NCI-H2227 (cell line): ENCODE measurements around the gene SP3.

Source experiments
- DNase-seq: peaks from one replicate; lab custom pipeline; 2025; ENCODE audit not compliant: unreplicated experiment; lab: John Stamatoyannopoulos, UW

The SP3 gene

DNA sequence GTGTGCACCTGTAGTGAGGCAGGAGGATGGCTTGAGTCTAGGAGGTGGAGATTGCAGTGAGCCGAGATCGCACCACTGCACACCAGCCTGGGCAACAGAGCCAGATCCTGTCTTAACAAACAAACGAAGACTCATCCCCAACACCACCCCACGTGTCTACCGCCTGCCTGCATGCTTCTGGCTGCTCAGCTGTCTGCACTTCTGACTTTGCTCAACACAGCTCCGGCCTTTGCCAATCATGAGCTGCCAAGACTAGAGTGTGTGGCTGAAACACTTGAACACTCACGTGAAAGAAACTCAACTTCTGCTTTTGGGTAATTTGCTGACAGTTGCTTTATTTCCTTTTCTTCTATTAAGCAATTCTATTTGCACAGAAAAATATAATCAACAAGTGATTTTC, 32.1 kb upstream of the SP3 start:
- DNase-seq, result no peak

DNA sequence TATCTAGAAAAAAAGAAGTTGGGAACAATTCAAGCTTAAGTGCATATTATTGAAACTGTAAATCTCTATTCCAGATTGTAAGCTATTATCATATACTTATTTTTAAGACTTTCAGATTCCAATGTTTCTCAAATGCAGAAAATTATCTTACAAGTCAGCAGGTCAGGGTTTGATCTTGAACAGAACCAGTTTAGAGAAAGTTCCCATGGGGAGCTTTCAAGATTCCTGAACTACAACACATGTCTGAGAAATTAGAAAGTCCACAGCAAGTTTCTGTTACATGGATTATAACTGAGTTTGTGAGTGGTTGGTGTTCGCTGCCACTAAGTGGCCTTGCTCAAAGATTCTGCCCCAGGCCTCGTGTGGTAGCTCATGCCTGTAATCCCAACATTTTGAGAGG, 31.6 kb upstream of the SP3 start:
- no peak for DNase-seq

DNA sequence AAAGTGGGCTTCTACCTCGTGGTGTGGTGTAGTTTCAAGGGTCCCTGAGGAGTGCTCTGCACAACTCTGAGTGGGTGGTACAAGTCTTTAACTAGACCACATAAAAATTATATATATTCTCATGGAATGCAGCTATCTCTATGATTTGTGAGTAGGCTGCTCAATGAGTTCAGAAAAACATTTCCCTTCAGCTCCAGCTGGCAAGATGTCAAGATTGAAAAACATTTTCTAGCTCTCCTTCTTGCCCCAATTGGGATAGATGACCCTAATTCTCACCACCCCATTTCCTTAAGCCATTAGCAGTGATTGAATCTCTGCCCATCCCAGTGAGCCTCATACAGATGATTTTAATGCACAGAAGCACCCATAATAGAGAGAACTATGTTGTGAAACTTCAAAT, 28.3 kb upstream of the SP3 start:
- no peak for DNase-seq

DNA sequence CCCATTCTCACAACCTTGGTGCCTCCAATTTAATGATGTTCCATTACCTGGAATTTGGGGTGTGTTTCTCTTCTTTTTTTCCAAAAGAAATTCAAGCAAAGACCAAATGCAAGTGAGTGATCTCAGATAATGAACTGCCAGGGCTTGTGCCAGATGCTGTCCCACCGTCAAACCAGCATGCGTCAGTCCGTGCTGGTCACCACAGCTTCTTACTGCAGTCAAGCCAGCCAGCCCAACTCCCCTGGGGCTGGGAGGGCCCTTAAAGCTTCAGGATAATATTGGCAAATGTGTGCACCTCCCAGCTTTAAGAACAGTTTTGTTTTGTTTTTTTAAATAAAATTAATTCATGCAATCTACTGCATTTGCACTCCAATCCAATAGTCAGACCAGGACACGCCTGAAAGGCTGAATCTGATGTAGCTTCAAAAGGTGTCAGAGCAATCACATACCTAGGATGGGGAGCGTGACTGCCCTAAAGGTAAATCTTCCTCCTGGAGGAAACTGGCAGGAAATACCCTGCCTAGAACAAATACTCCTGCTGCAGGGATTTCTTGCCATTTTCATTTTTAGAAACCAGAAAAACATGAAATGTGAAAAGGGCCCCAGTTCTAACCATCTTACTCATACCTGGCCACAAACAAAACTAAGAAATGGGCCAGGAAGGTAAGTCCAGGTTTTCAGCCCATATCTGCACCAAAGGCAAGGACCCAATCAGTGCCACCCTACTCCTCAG, 26.8 kb upstream of the SP3 start:
- DNase-seq, result no peak

DNA sequence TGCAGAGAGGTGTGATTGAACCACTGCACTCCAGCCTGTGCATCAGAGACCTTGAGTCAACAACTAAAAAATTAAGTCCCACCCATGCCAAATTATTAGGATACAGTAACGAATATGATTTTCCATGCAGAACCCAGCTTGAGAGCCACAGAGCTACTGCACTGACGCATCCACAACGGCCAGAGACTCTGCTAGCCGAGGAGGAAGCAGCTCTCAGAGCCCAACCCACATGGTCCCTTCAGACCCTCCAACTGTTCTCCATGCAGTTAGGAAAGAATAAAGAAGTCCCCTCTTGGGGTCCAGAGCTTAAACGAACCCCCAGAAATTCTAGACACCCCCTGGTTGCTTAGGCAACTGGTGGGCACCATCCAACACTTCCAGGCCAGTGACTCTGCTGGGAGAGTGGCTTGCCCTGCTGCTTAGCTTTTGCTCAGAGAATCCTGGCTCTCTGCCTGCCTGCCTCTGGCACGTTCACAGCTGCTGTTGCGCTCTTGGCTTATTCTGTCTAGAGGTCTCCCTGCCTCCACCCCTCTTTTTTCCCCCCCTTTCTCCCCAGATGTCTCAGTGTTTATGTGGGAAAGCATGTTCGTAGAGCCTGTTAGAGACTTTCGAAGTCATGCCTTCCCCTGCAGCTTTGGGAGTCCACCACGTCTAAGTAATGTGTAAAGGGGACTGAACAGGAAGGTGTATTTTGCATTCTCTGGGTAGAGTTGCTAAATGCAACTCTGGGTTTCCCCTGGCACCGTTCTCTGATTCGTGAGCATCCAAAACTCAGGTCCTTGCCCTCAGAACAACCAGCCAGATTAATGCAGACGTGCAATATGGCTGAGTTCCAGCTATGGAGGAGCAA, 26.0 kb upstream of the SP3 start:
- no peak for DNase-seq

DNA sequence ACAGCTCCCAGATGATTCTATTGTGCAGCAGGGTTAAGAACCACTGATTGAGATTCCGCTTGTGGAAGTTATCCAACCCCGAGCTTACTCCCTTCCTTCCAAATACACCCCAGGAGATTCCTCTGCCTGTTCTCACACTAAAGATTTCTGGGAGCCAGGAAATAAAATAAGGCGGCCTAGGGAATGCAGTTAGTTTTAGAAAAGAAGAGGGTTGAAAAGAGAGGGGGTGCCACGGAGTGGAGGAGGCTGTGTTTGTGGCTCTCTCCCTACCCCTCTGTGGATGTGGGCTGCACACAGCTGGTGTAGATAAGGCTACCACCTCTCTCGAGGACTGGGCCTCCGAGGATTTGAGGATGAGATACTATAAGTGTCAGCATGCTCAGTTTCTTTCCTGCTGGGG, 25.1 kb upstream of the SP3 start:
- DNase-seq, result no peak

DNA sequence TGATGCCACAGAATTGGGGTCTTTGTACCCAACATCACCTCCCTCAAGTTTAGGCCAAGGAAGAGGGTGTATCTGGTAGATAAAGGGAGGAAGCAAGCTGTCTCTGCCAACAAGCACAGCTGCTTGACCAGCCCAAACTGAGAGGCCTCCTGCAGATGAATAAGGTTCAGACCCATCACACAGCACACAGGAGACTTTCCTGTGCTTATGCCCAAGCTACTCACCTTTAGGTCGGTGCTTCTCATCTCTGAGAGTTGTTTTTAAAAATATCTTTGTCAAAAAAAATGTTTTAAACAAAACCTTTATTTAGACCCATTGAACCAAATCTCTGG, 24.7 kb upstream of the SP3 start:
- no peak for DNase-seq

DNA sequence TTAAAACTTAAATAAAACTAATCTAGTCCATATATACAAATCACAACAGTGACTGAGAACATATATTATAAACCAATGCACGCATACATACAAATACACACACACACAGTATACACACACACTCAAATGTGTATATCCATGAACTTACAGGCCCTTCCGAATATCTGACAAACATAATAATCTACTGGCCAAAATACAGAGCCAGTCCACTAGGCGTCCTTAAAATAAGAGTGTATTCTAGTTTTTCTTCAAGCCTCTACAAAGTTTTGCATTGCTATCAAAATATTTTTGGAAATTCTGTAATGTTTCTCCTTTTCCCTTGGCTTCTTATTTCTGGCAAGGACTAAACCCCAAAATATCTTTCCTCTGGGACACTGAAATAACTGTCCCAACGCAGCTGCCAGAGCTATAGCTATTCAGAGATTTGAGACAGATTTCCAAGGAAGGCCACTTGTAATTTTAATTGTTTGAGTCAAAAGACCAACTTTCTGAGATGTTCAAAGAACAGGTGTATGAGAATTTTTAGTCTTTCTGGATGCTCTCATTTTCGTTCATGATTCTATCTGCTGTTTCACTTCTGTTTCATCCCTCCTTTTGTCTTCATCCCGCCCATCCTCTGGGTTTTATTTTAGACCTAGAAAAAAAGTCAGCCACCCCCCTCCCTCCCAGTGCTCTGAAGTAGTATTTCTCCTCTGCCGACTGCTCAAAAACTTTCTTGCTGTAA, 24.1 kb upstream of the SP3 start:
- DNase-seq, result no peak

DNA sequence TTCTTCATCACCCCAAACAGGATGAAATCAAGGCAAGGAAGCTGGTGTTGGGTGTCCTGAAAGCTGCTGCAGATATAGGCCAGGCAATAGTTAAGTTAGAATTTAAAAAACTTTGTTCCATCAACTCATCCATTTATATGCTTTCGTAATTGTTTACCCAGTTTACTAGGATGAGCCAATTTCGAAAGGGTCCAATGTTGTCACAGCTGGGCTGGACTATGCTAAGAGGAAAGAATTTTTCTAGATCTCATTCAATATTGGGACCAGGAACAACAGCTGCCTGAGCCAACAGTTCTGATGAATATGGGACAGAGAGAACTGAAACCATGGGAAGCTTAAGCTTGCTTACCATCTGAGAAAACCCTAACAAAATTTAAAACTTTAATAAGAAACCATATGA, 21.6 kb upstream of the SP3 start:
- no peak for DNase-seq

DNA sequence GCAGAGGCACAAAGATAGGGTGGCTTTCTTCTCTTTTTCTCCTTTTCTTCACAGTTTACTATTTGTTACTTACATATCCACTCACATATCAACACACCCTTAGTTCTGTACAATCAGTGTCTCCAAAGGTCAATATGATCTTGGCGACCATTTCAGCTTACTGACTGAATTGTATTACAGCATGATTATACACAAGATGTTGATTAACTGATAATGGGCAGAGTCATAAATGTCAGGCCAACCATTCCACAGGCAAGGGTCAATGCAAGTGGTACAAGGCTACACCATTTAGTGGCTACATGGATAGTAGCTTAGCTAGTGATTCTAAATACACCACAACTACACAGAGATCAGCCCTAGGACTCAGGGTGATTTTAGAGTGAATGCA, 20.4 kb upstream of the SP3 start:
- no peak for DNase-seq

DNA sequence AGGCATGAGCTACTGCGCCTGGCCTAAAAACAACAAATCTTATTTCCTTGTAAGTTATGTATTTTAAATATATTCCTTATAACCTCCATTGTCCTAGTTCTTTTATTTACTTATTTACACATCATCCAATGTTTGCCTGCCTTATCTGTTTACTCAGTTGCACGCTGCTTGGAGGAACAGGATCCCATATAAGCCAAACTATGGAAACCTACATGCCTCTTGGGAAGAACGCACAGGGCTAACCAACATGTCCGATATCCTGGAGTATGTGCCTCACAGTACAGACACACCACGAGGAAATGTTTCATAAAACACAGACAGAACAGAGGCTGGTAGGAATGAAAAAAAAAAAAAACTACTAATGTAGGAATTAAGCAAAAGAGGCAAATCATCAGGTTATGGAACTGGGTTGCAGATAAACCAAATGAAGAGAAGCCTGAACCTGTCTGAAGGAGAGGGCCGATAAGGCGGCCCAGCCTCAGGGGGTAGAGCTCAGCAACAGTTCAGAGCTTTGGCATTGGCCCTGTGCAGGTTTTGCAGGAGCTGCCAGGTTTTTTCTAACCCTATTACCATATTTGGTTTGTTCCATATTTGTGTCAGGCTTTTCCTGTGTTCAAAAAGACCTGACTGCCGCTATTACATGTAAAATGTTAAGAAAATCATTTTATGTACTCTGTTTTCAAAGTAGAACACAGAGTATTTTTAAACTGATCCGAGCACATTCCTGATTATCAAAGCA, 19.9 kb upstream of the SP3 start:
- no peak for DNase-seq

DNA sequence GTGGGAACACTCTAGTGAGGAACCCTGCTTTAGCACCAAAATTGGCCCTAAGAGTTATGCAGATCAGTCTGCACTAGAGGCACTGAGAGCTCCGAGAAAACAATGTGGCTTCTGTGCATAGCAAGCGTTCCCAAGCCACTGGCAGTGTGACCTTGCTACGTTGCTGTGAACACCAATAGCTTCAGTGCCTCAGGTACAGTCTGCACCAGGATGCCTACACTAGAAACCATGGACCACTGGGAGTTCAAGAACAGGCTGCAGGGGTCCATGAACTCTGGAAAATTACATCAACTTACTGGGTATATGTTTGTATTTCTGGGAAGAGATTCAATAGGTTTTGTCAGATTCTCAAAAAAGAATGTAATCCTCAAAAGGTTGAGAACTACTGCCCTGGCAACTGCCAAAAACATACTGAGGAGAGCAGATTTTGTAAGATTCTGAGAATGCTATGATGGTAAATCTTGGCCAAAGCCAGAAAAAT, 18.3 kb upstream of the SP3 start:
- DNase-seq, result no peak

DNA sequence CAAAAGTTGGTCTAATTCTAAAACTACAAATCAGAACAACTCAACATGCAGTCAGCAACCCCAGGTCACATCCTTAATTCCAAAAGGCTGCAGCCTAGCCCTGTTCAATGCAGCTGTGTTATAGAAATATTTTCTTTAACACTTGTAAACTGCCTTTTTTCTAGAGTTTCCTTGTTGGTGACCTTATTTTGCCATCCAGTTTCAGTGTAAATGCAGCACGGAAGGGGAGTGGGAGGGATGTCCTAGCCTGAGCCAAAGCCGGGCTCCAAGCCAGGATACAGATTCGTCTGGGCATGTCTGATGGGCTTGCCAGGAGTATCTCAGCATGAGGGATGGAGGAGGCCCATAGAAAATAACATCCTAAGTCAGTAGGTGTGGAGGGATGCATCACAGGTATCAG, 17.7 kb upstream of the SP3 start:
- DNase-seq, result peak; percentile 24

DNA sequence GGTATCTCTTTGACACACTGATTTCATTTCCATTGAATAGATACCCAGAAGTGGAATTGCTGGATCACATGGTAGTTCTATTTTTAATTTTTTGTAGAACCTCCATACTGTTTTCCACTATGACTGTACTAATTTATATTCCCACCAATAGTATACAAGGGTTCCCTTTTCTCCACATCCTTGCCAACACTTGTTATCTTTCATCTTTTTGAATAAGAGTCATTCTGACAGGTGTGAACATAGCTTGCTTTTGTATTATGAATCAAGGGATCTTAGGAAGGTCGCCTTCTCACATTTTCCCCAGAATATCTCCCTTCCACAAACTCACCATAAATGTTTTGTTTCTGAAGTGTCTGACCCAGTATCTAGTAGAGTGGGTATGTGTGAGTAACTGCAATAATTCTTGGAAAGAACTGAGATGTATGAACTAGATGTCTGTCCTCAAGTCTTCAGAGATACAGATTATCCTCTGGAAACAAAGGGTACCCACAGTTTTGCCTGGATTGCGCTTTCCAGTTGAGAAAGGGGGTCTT, 17.1 kb upstream of the SP3 start:
- DNase-seq, result no peak

DNA sequence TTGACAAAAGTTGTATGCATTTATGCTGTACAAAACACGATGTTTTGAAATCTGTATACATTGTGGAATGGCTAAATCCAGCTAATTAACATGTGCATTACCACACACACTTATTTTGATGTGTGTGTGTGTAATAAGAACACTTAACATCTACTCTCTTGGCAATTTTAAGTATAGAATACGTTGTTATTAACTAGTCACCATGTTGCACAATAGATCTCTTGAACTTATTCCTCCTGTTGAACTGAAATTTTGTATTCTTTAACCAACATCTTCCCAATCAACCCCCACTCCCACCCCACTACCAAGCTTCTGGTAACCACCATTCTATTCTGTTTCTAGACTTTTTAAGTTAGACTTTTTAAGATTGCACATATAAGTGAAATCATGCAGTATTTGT, 16.3 kb upstream of the SP3 start:
- no peak for DNase-seq

DNA sequence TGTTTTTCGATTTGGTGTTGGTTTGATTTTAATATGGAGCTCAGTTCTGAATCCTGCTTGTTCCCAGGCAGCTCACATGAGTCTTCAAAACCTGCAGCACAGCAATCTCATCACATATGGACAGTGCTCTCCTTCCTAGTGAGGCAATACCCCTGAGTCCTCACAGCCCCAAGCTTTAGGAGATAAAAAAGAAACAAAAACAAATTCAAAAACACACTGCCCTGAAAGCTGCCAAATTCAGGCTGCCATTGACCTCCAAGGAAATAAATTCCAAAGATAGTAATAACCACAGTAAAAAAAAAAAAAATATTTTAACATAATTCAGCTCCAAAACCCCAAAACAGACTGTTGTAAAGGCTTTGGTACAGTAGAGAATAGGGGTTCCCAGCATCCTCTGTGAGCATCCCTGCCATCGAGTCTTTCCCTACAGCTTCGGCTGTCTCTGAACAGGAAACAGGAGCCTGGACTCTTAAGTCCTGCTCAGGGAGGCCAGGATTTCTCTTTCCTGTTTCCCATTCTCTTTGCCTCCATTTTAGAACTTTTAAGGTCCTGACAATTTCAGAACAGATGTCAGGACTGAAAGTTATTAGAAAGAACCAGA, 14.7 kb upstream of the SP3 start:
- no peak for DNase-seq

DNA sequence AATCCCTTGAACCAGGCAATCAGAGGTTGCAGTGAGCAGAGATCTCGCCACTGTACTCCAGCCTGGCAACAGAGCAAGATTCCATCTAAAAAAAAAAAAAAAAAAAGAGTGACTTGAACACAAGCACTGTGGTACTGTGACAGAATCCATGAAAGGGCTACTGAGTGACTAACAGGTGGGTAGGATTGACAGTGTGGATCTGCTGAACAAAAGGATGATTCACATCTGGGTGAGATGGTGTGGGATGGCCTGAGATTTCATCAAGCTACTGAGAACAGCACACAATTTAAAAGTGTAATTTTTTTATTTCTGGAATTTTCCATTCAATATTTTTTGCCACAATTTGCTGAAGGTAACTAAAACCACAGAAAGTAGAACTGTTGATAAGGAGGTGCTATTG, 13.3 kb upstream of the SP3 start:
- no peak for DNase-seq

DNA sequence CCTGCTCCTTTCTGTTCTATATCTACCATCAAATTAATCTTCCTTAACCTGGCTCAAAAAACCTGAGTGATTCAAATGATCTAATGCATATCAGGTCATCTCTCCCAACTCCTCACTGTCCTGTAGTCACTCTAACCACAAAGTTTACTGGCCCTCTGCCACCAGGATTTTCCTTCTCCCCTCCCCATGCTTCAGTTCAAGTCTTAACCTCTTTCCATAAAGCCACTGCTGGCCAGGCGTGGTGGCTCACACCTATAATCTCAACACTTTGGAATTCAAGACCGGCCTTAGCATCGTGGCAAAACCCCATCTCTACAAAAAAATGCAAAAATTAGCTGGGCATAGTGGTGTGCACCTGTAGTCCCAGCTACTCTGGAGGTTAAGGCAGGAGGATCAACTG, 7.5 kb upstream of the SP3 start:
- DNase-seq, result no peak

DNA sequence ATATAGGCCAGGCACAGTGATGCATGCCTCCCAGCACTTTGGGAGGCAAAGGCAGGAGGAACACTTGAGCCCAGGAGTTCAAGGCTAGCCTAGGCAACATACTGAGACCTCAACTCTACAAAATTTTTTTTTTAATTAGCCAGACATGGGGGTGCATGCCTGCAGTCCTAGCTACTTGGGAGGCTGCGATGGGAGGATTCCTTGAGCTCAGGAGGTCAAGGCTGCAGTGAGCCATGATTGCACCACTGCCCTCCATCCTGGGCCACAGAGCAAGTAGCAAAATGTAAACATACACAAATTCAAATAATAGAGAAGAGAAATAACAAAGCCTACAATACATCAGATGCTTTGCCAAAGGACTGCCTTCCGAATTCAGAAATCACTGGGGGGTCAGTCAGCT, 7.0 kb upstream of the SP3 start:
- DNase-seq, result no peak

DNA sequence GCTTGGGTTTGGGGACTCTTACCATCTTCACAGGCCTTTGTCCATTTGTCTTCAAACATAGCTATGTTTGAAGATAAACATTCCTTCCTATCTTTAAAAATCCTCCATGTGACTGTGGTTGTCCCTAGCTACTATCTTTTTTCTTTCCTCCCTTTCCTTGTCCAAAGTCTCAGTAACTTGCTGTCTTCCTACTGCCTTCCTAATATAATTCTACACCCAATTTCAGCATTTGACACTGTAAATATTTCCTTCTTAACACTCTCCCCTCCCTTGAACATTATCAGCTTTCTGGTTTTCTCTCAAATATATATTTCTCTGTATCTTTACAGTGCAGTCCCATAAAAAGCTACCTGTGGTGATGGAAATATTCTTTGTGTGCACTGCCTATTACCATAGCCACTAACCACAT, 5.3 kb upstream of the SP3 start:
- DNase-seq, result no peak

DNA sequence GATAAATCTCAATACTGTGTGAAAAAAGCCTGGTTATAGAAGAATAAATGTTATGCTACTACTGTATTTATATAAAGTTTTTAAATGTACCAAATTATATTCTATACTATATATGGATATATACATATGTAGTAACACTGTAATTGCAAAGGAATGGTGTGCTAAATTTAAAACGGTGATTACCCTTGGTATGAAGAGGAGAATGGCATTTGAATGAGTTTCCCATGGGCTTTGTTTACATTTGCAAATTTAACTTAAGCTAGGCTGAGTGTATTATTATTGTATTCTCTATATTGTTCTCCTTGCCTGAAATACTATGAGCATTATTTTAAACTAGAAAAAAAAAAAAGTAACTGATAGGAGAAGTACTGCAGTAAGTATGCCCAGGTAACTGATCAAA, 4.7 kb upstream of the SP3 start:
- DNase-seq, result no peak
